ENCODE data around the gene CBX8.

The CBX8 gene

GRCh38 chr17:79838522-79839274 is 41.8 kb upstream of the CBX8 start:
- TF ChIP-seq, protein P1, sequence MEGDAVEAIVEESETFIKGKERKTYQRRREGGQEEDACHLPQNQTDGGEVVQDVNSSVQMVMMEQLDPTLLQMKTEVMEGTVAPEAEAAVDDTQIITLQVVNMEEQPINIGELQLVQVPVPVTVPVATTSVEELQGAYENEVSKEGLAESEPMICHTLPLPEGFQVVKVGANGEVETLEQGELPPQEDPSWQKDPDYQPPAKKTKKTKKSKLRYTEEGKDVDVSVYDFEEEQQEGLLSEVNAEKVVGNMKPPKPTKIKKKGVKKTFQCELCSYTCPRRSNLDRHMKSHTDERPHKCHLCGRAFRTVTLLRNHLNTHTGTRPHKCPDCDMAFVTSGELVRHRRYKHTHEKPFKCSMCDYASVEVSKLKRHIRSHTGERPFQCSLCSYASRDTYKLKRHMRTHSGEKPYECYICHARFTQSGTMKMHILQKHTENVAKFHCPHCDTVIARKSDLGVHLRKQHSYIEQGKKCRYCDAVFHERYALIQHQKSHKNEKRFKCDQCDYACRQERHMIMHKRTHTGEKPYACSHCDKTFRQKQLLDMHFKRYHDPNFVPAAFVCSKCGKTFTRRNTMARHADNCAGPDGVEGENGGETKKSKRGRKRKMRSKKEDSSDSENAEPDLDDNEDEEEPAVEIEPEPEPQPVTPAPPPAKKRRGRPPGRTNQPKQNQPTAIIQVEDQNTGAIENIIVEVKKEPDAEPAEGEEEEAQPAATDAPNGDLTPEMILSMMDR (IDR thresholded peaks at IDR 0.05; ENCODE audit: low read depth, low read length), result no peak
- peak overlapping the region; percentile 80 for H3K4me3 ChIP-seq (ENCODE audit: low read depth, low read length)

- peak overlapping the region; percentile 80 for H3K4me3 ChIP-seq (ENCODE audit: low read depth, low read length)
- TF ChIP-seq, protein P1 (IDR thresholded peaks at IDR 0.05; ENCODE audit: low read depth, low read length), result no peak
These were observed 41.1 kb upstream of the CBX8 start for GRCh38 chr17:79837888-79838521.

GRCh38 chr17:79836972-79837887 is 40.4 kb upstream of the CBX8 start:
- TF ChIP-seq, protein P1 (IDR thresholded peaks at IDR 0.05; ENCODE audit: low read depth, low read length), result no peak
- peak overlapping the region; percentile 80 for H3K4me3 ChIP-seq (ENCODE audit: low read depth, low read length)

GRCh38 chr17:79836510-79836971 is 39.7 kb upstream of the CBX8 start:
- peak overlapping the region; percentile 80 for H3K4me3 ChIP-seq (ENCODE audit: low read depth, low read length)
- TF ChIP-seq, protein P1 (IDR thresholded peaks at IDR 0.05; ENCODE audit: low read depth, low read length), result no peak

DNA sequence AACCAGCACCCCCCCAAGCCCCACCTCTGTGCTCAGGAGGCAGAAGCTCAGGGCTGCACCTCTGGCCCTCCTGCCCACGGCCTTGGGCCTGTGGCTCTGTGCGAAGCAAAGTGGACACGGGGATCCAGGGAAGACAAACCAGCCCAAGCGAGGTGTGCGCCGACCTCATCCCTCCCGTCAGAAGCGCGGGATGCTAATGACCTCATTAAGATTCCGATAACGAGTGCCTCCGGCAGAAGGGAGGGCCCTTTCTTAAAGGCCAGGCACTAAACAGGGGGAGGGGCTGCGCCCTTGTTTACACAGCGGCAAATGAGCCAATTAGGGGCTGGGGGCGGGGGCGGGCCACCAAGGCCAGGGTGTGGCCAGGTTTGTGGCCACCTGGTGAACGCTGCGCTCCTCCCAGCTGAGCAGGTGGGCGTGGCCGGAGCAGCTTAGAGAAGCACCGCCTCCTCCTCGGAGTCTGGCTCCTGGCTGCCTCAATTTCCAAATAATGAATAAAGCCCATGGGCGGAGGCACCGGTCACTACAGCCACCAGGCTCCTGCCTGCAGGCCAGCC is 39.2 kb upstream of the CBX8 start:
- TF ChIP-seq, protein P1 (IDR thresholded peaks at IDR 0.05; ENCODE audit: low read depth, low read length), result no peak
- peak overlapping the region; percentile 80 for H3K4me3 ChIP-seq (ENCODE audit: low read depth, low read length)

- no peak overlapping the region for H3K4me3 ChIP-seq (ENCODE audit: low read depth, low read length)
- TF ChIP-seq, protein P1 (IDR thresholded peaks at IDR 0.05; ENCODE audit: low read depth, low read length), result no peak
These were observed 38.6 kb upstream of the CBX8 start for GRCh38 chr17:79835470-79835899.

Data from WI38 (cell line).